ENCODE data around the gene NFATC1. TPM values are rescaled to one million over a fixed set of nuclear protein-coding genes. Genes with fewer than 3 reads are reported as not detected.
"Not testable (repeated sequence)": the region's sequence is repeated elsewhere in the genome, so short reads cannot be mapped to it uniquely, and the experiment has no call there.

Gene NFATC1
- total and polyA plus RNA-seq, 3 experiments from 2014 or later = 36.7 to 46.7 (median 45.9) TPM

DNA sequence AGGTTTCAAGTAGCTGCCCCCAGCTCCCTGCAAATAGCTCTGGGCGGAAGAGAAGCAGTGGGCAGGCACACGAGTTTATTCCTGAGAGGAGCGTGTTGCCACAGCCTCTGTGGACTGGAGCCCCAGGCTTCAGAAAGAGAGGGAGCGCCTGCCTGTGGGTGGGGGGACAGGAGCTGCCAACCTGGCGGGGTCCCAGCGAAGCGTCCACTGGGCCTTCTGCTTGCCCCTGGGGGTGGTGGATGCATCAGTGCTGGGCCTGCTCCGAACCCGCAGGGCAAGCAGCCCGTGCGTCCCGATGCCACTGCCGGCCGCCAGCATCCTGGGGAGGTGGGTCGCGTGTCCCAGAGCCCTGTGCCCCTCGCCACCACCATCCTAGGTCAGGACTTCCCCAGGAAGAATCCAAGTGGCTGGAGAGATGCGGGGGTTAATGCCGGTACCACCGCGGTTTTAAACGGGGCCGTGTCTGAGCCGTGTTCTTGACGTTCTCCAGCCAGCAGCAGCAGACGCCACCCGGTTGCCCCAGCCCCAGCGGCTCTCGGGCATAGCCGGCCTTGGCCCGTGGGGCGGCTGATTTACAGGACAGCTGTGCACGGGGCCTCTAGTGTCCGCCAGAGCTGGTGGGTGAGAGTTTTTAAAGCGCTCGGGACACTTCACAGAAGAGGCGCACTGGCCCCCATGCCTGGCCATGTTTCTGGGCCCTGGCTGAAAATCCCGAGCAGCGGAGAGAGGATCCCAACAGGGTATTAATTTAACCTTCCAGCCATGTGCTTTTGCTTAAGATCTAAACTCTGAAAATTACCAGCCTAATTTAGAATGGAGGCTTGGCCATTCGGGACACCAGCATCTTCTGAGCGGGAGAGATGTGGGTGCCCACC lies 84.7 kb downstream of the NFATC1 start:
- peak in 1 of 5 donors; percentile 39 for DNase-seq
- Mint-ChIP-seq H3K4me1 (peaks cover 7 to 21% (median 10%) of the 10 kb centered on the region in 3 donors), H3K27ac (no peak overlapping the region), H3K4me3 (no peak overlapping the region), H3K27me3 (no peaks in the 10 kb centered on the region), H3K9me3 (no peaks in the 10 kb centered on the region), H3K36me3 (peaks cover 0 to 27% (median 2%) of the 10 kb centered on the region in 3 donors)
- POLR2A ChIA-PET = no interaction called here
- peaks cover 4% of the 10 kb centered on the region for H3K36me3 ChIP-seq (ENCODE audit: insufficient read depth, low read length)
- CTCF ChIA-PET = interaction anchor here (1.2 kb wide), 1 partner anchor 101 kb away, joined by 3 read pairs; no protein-coding TSS in a partner anchor
- H3K4me1 ChIP-seq (ENCODE audit: insufficient read depth, low read length) = peaks cover 8% of the 10 kb centered on the region
- H3K4me3 ChIP-seq (ENCODE audit: low read length) = no peak overlapping the region
- no peaks in the 10 kb centered on the region for H3K9me3 ChIP-seq (ENCODE audit: low read length)
- no peak overlapping the region for H3K27ac ChIP-seq (ENCODE audit: low read depth, low read length)
- no peaks in the 10 kb centered on the region for H3K27me3 ChIP-seq (ENCODE audit: insufficient read depth, low read length, poor library complexity, severe bottlenecking)

DNA sequence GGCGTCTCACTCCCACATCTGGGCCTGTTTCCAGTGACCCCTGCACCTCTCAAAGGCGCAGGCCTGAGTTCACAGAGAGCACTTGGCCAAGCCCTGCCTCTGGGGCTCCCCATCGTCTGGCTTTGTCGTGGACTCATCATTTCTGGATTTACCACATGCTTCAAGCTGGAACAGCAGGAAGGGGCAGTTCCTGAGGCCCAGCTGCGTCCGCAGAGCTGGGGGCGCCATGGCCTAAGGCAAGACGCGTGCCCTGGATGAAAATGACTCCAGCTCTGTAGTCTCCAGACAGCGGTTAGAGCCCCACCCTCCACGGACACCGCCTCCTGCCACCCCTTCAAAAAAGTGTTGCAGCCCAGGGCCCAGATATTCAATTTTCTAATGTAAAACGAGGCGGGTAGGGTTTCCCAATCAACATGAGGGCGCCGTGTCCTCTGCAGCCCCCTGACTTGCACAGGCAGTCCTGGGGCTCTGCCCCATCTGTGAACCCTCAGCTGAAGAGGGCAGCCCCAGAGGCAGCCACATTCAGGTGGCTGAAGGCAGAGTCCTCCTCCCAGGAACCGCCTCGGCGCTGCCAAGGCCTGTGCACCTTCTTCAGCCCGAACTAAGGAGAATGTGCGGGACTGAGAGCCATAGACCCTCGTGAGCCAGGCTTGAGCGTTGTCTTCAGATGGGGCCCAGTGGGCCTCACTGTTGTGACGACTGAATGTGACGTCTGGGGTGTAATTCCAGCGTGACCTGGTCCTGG lies 85.5 kb downstream of the NFATC1 start:
- DNase-seq = peak in 1 of 5 donors; percentile 34
- POLR2A ChIA-PET = no interaction called here

DNA sequence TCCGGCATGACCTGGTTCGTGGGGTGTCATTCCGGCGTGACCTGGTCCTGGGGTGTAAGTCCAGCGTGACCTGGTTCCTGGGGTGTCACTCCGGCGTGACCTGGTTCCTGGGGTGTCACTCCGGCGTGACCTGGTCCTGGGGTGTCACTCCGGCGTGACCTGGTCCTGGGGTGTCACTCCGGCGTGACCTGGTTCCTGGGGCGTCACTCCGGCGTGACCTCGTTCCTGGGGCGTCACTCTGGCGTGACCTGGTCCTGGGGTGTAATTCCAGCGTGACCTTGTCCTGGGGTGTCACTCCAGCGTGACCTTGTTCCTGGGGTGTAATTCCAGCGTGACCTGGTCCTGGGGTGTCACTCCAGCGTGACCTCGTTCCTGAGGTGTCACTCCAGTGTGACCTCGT lies 87.7 kb downstream of the NFATC1 start:
- H3K27ac Mint-ChIP-seq; H3K4me3 Mint-ChIP-seq; H3K9me3 Mint-ChIP-seq; H3K4me1 ChIP-seq (ENCODE audit: insufficient read depth, low read length); CTCF ChIA-PET; POLR2A ChIA-PET; H3K4me3 ChIP-seq (ENCODE audit: low read length); H3K9me3 ChIP-seq (ENCODE audit: low read length); H3K27ac ChIP-seq (ENCODE audit: low read depth, low read length); H3K27me3 ChIP-seq (ENCODE audit: insufficient read depth, low read length, poor library complexity, severe bottlenecking); H3K27me3 Mint-ChIP-seq: not testable (repeated sequence)
- H3K36me3 Mint-ChIP-seq = peaks cover 0 to 43% (median 2%) of the 10 kb centered on the region in 3 donors
- peak in 1 of 5 donors; percentile 3 for DNase-seq
- peaks cover 6 to 12% (median 7%) of the 10 kb centered on the region in 3 donors for H3K4me1 Mint-ChIP-seq
- H3K36me3 ChIP-seq (ENCODE audit: insufficient read depth, low read length) = peaks cover 12% of the 10 kb centered on the region

More for the DNA sequence above, 85.5 kb downstream of the NFATC1 start:
- Mint-ChIP-seq H3K36me3 (peaks cover 0 to 34% (median 2%) of the 10 kb centered on the region in 3 donors), H3K4me1 (peaks cover 7 to 21% (median 10%) of the 10 kb centered on the region in 3 donors), H3K27me3 (no peaks in the 10 kb centered on the region), H3K4me3 (no peak overlapping the region), H3K9me3 (no peaks in the 10 kb centered on the region), H3K27ac (no peak overlapping the region)
- CTCF ChIA-PET = no interaction called here
- Histone ChIP-seq H3K36me3 (ENCODE audit: insufficient read depth, low read length) (peaks cover 5% of the 10 kb centered on the region), H3K4me1 (ENCODE audit: insufficient read depth, low read length) (peaks cover 8% of the 10 kb centered on the region), H3K4me3 (ENCODE audit: low read length) (no peak overlapping the region), H3K27ac (ENCODE audit: low read depth, low read length) (no peak overlapping the region), H3K9me3 (ENCODE audit: low read length) (no peaks in the 10 kb centered on the region), H3K27me3 (ENCODE audit: insufficient read depth, low read length, poor library complexity, severe bottlenecking) (no peaks in the 10 kb centered on the region)

DNA sequence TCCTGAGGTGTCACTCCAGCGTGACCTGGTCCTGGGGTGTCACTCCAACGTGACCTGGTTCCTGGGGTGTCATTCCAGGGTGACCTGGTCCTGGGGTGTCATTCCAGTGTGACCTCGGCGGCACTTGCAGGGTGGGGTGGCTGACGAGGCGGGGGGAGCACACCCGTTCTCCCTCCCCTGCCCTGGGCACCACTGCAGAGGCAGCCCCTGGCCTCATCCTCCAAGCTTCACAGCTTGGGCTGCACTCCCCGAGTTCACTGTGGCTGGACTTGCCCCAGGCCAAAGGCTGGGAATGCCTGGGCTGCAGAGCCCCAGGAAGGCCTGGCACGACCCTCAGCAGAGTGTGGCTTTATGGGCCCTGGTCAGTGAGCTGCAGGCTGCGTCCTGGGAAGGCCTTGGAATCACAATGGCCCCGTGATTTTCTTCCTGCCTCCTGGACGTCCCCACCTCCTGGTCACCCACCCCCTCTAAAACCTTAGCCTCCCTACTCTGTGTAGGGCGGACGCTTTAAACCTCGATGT lies 88.3 kb downstream of the NFATC1 start:
- peak in 1 of 5 donors; percentile 26 for DNase-seq
- no peak overlapping the region for H3K4me3 Mint-ChIP-seq
- H3K9me3 Mint-ChIP-seq = no peaks in the 10 kb centered on the region

GRCh38 chr18:79484661-79485621 lies 89.2 kb downstream of the NFATC1 start:
- peaks cover 15% of the 10 kb centered on the region for H3K36me3 ChIP-seq (ENCODE audit: insufficient read depth, low read length)
- H3K4me1 ChIP-seq (ENCODE audit: insufficient read depth, low read length) = no peaks in the 10 kb centered on the region
- peak overlapping the region in 2 of 8 donors; percentile 23 to 43 for H3K27ac Mint-ChIP-seq
- no peaks in the 10 kb centered on the region for H3K9me3 Mint-ChIP-seq
- DNase-seq = peak in 1 of 5 donors; percentile 36
- peaks cover 0 to 45% (median 2%) of the 10 kb centered on the region in 3 donors for H3K36me3 Mint-ChIP-seq
- ChIA-PET POLR2A (no interaction called here), CTCF (no interaction called here)
- no peaks in the 10 kb centered on the region for H3K27me3 ChIP-seq (ENCODE audit: insufficient read depth, low read length, poor library complexity, severe bottlenecking)
- no peaks in the 10 kb centered on the region for H3K9me3 ChIP-seq (ENCODE audit: low read length)
- H3K4me1 Mint-ChIP-seq = peaks cover 0 to 3% (median 0%) of the 10 kb centered on the region in 3 donors
- H3K4me3 Mint-ChIP-seq = no peak overlapping the region
- H3K27me3 Mint-ChIP-seq = no peaks in the 10 kb centered on the region
- H3K27ac ChIP-seq (ENCODE audit: low read depth, low read length) = no peak overlapping the region
- no peak overlapping the region for H3K4me3 ChIP-seq (ENCODE audit: low read length)

More for the DNA sequence above, 88.3 kb downstream of the NFATC1 start:
- Mint-ChIP-seq H3K36me3 (peaks cover 0 to 42% (median 2%) of the 10 kb centered on the region in 3 donors), H3K4me1 (peaks cover 4 to 7% (median 5%) of the 10 kb centered on the region in 3 donors), H3K27me3 (no peaks in the 10 kb centered on the region), H3K27ac (peak overlapping the region in 2 of 8 donors; percentile 23 to 43)
- Histone ChIP-seq H3K36me3 (ENCODE audit: insufficient read depth, low read length) (peaks cover 15% of the 10 kb centered on the region), H3K27ac (ENCODE audit: low read depth, low read length) (no peak overlapping the region), H3K4me1 (ENCODE audit: insufficient read depth, low read length) (no peaks in the 10 kb centered on the region), H3K4me3 (ENCODE audit: low read length) (no peak overlapping the region), H3K9me3 (ENCODE audit: low read length) (no peaks in the 10 kb centered on the region), H3K27me3 (ENCODE audit: insufficient read depth, low read length, poor library complexity, severe bottlenecking) (no peaks in the 10 kb centered on the region)
- POLR2A ChIA-PET = no interaction called here
- CTCF ChIA-PET = no interaction called here

DNA sequence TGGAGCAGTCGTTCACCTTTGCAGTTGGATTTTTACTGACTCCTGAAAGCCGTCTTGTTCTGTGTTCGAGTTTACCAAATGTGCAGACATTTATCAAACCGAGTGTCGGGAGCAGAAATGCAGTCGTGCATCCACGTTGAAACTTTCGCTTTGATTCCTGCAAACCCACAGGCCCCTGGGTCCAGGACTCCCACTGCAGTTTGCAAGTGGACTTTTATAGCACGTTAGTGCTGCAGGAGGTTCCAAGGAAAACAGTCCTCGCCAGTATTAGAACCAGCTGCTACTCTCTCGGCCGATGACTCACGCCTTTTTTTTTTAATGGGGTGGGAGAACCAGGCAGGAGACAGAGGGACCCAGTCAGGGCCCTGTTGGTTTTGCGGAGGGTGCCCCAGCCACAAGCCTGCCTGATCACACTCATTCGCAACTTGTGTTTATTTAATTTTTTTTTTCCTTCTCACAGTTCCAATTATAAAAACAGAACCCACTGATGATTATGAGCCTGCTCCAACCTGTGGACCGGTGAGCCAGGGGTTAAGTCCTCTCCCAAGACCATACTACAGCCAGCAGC lies 90.1 kb downstream of the NFATC1 start:
- DNase-seq = peak in 1 of 5 donors; percentile 9
- Histone ChIP-seq H3K4me1 (ENCODE audit: insufficient read depth, low read length) (no peaks in the 10 kb centered on the region), H3K36me3 (ENCODE audit: insufficient read depth, low read length) (peaks cover 15% of the 10 kb centered on the region), H3K27ac (ENCODE audit: low read depth, low read length) (no peak overlapping the region), H3K9me3 (ENCODE audit: low read length) (no peaks in the 10 kb centered on the region), H3K4me3 (ENCODE audit: low read length) (no peak overlapping the region), H3K27me3 (ENCODE audit: insufficient read depth, low read length, poor library complexity, severe bottlenecking) (no peaks in the 10 kb centered on the region)
- Mint-ChIP-seq H3K36me3 (peaks cover 0 to 52% (median 2%) of the 10 kb centered on the region in 3 donors), H3K9me3 (no peaks in the 10 kb centered on the region), H3K27me3 (no peaks in the 10 kb centered on the region), H3K27ac (no peak overlapping the region), H3K4me3 (peak overlapping the region in 1 of 7 donors; percentile 40), H3K4me1 (peaks cover 0 to 3% (median under 1%) of the 10 kb centered on the region in 3 donors)
- ChIA-PET POLR2A (no interaction called here), CTCF (no interaction called here)

Measured in CD8-positive, alpha-beta memory T cell (primary cell).